ENCODE results near the gene MOB3C.

MOB3C gene

GRCh38 chr1:46638921-46639320, 22.3 kb upstream of the MOB3C start:
- no peak for DNase-seq (ENCODE audit: low read depth in 3 of 3)

GRCh38 chr1:46637444-46638083, 21.0 kb upstream of the MOB3C start:
- no peak for DNase-seq (ENCODE audit: low read depth in 3 of 3)

- no peak for DNase-seq (ENCODE audit: low read depth in 3 of 3)
Measured at GRCh38 chr1:46635205-46635604, 18.6 kb upstream of the MOB3C start.

- no peak for DNase-seq (ENCODE audit: low read depth in 3 of 3)
Measured at GRCh38 chr1:46630719-46631118, 14.1 kb upstream of the MOB3C start.

GRCh38 chr1:46623743-46624644, 7.4 kb upstream of the MOB3C start:
- no peak for DNase-seq (ENCODE audit: low read depth in 3 of 3)

GRCh38 chr1:46622344-46622743, 5.7 kb upstream of the MOB3C start:
- DNase-seq (ENCODE audit: low read depth in 3 of 3), result no peak

- no peak for DNase-seq (ENCODE audit: low read depth in 3 of 3)
Measured at GRCh38 chr1:46621930-46622329, 5.3 kb upstream of the MOB3C start.

- no peak for DNase-seq (ENCODE audit: low read depth in 3 of 3)
Measured at GRCh38 chr1:46619656-46620258, 3.1 kb upstream of the MOB3C start.

GRCh38 chr1:46618754-46619415, 2.3 kb upstream of the MOB3C start:
- DNase-seq (ENCODE audit: low read depth in 3 of 3), result no peak

- DNase-seq (ENCODE audit: low read depth in 3 of 3), result no peak
Measured at GRCh38 chr1:46617833-46618232, 1.2 kb upstream of the MOB3C start.

- no peak for DNase-seq (ENCODE audit: low read depth in 3 of 3)
Measured at GRCh38 chr1:46617108-46617800, 643 bp upstream of the MOB3C start.

- no peak for DNase-seq (ENCODE audit: low read depth in 3 of 3)
Measured at GRCh38 chr1:46615735-46616134, 876 bp downstream of the MOB3C start.

GRCh38 chr1:46615088-46615487, 1.5 kb downstream of the MOB3C start:
- no peak for DNase-seq (ENCODE audit: low read depth in 3 of 3)

GRCh38 chr1:46614604-46614984, 2.0 kb downstream of the MOB3C start:
- DNase-seq (ENCODE audit: low read depth in 3 of 3), result no peak

GRCh38 chr1:46613661-46614603, 2.7 kb downstream of the MOB3C start:
- DNase-seq (ENCODE audit: low read depth in 3 of 3), result no peak

GRCh38 chr1:46612937-46613660, 3.5 kb downstream of the MOB3C start:
- no peak for DNase-seq (ENCODE audit: low read depth in 3 of 3)

- DNase-seq (ENCODE audit: low read depth in 3 of 3), result no peak
Measured at GRCh38 chr1:46611691-46612221, 4.9 kb downstream of the MOB3C start.

GRCh38 chr1:46607345-46608130, 9.1 kb downstream of the MOB3C start:
- DNase-seq (ENCODE audit: low read depth in 3 of 3), result no peak

All from stimulated activated CD4-positive, alpha-beta T cell treated with anti-CD3 and anti-CD28 coated beads, TNF-alpha, amount 100 ng/mL, for 4 hours (primary cell).